ENCODE measurements around the gene CD63.
A peak's percentile ranks its signal among the peaks of the same experiment; 100 is the strongest.

CD63 gene

GRCh38 chr12:55683676-55684075 lies 45.1 kb downstream of the CD63 start:
- CTCF ChIA-PET = interaction anchor here (0.6 to 1.8 kb wide), 5 partner anchors 10 to 28 kb away, joined by 3 to 7 read pairs (median 3); no protein-coding TSS in a partner anchor

GRCh38 chr12:55682087-55682796 lies 46.6 kb downstream of the CD63 start:
- TF ChIP-seq SCRT2 (tag by site-specific recombination; IDR thresholded peaks at IDR 0.05) = peak; percentile 61
- TF ChIP-seq ZEB2 (tag by site-specific recombination; IDR thresholded peaks at IDR 0.05) = no peak
- no peak for TF ChIP-seq ZNF148 (tag by site-specific recombination; IDR thresholded peaks at IDR 0.05; ENCODE audit: borderline replicate concordance)
- TF ChIP-seq ZNF362 (tag by site-specific recombination; IDR thresholded peaks at IDR 0.05) = peak; percentile 52; the same call in 1 of the 2 replicates
- 0 out of 2 replicates have a peak, but pooled peaks have one; percentile 27 for TF ChIP-seq ZNF121 (tag by site-specific recombination; IDR thresholded peaks at IDR 0.05)
- TF ChIP-seq TSHZ1 (tag by site-specific recombination; IDR thresholded peaks at IDR 0.05; ENCODE audit: borderline replicate concordance) = no peak
- no peak for TF ChIP-seq HIC1 (tag by site-specific recombination; IDR thresholded peaks at IDR 0.05)
- no peaks in the 10 kb centered on the region for H3K9me3 ChIP-seq (ENCODE audit: control insufficient read depth, insufficient read depth, low read depth, low read length)
- H3K4me3 ChIP-seq (ENCODE audit: low read depth, low read length) = peak overlapping the region; percentile 25
- ChIA-PET CTCF (interaction anchor here (0.6 to 1.7 kb wide), 21 partner anchors 8 to 501 kb away, joined by 3 to 17 read pairs (median 4); partner anchors contain the start of genes BLOC1S1 and RDH5), POLR2A (interaction anchor here (0.7 to 2.1 kb wide), 6 partner anchors 19 to 147 kb away, joined by 3 to 12 read pairs (median 3); partner anchors contain the start of genes BLOC1S1, DNAJC14 and ITGA7)
- peaks cover 0 to 3% of the 10 kb centered on the region in 2 experiments; a peak in 1 of 3 replicates for H3K36me3 ChIP-seq (ENCODE audit: control insufficient read depth in 2 of 2, insufficient read depth in 1 of 2, low read length in 2 of 2)
- no peaks in the 10 kb centered on the region for H3K4me1 ChIP-seq (ENCODE audit: control insufficient read depth, insufficient read depth, low read length)
- no peak overlapping the region for H3K27ac ChIP-seq (ENCODE audit: extremely low read depth, low read depth, low read length)

More at GRCh38 chr12:55683676-55684075, 45.1 kb downstream of the CD63 start:
- no peak for TF ChIP-seq PRDM10 (tag by site-specific recombination; IDR thresholded peaks at IDR 0.05)
- 0 out of 2 replicates have a peak, but pooled peaks have one; percentile 26 for TF ChIP-seq SCRT2 (tag by site-specific recombination; IDR thresholded peaks at IDR 0.05)
- H3K4me1 ChIP-seq (ENCODE audit: control insufficient read depth, insufficient read depth, low read length) = no peaks in the 10 kb centered on the region
- H3K27ac ChIP-seq (ENCODE audit: extremely low read depth, low read depth, low read length) = no peak overlapping the region
- no peaks in the 10 kb centered on the region for H3K9me3 ChIP-seq (ENCODE audit: control insufficient read depth, insufficient read depth, low read depth, low read length)
- POLR2A ChIA-PET = no interaction called here
- no peak overlapping the region for H3K4me3 ChIP-seq (ENCODE audit: low read depth, low read length)
- peaks cover 0 to 3% of the 10 kb centered on the region in 2 experiments; a peak in 1 of 3 replicates for H3K36me3 ChIP-seq (ENCODE audit: control insufficient read depth in 2 of 2, insufficient read depth in 1 of 2, low read length in 2 of 2)
